Measurements from ENCODE around the gene KANSL2.
"Not testable (repeated sequence)": the region's sequence is repeated elsewhere in the genome, so short reads cannot be mapped to it uniquely, and the experiment has no call there.

Gene KANSL2

DNA sequence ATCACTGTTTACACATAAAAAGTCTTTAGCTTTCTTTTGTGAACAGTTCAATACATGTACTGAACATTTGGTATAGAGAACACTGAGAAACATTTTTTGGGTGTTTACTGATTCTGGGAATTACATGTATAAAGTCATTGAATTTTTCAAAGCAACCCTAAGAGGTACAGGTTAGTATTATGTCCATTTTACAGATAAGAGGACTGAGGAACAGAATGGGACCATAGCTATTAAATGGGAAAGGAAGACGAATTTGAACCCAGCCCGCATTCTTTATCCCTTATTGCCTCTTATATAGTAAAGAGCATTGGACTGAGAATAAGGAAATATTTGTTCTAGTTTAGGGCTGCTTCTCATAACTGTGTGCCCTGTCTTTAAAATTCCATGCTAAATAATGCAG, 889 bp upstream of the KANSL2 start:
- FAIRE-seq = no peak

GRCh38 chr12:48682533-48682905, 481 bp upstream of the KANSL2 start:
- not testable (repeated sequence) for FAIRE-seq

- FAIRE-seq = no peak
Measured at GRCh38 chr12:48681399-48681709, 684 bp downstream of the KANSL2 start.

DNA sequence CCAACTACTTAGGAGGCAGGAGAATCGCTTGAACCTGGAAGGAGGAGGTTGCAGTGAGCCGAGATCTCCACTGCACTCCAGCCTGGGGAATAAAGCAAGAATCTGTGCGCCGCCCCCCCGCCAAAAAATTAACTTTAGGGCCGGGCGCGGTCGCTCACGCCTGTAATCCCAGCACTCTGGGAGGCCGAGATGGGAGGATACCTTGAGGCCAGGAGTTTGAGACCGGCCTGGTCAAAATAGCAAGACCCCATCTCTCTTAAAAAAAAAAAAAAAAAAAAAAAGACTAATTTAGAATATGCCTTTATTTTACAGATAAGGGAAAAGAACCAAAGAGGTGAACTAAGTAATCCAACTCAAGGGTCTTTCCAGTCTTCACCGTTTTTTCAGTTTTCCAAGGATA, 1.2 kb downstream of the KANSL2 start:
- no peak for FAIRE-seq

DNA sequence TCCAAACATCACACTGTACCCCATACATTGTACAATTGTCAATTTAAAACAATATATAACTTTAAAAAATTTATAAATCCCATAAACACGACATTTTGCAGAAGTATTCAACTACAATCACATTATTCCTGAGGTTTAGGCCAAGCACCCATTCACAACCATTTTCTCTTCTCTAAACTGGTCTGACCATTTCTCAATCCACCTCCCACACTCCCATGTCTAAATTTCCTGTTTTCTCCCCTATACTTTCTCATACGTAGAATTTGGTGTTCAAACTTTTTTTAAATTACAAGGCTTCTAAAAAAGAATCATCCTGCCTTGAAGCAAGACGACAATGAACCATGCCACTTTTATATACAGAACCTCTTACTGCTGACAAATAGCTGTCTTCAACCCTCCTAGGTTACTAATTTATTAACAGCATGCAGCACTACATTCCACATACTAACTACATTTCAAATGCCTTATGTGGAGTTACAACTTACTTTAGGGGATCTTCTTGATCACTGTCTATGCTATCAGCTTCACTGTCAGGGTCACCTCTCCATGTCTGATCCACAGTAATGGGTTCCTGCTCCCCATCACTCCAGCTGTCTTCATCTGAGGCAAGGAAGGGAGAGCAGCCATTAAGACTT, 3.4 kb downstream of the KANSL2 start:
- FAIRE-seq = no peak

DNA sequence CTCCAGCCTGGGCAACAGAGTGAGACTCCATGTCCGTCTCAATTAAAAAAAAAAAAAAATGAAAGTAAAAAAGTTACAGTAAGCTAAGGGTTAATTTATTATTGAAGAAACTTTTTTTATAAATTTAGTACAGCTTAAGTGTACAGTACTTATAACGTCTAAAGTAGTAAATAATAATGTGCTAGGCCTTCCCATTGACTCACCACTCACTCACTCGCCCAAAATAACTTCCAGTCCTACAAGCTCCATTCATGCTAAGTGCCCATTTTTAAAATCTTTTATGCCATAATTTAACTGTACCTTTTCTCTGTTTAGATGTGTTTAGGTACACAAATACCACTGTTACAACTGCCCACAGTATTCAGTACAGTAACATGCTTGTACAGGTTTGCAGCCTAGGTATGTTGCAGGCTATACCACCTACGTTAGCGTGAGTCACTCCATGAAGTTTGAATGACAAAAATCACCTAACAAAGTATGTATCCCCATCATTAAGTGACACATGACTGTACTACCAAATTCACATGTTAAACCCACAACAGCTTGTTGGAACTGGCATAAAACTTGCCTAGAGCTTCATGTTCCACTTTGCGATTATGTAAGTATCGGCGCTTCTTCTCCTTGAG, 10.7 kb downstream of the KANSL2 start:
- FAIRE-seq = no peak

DNA sequence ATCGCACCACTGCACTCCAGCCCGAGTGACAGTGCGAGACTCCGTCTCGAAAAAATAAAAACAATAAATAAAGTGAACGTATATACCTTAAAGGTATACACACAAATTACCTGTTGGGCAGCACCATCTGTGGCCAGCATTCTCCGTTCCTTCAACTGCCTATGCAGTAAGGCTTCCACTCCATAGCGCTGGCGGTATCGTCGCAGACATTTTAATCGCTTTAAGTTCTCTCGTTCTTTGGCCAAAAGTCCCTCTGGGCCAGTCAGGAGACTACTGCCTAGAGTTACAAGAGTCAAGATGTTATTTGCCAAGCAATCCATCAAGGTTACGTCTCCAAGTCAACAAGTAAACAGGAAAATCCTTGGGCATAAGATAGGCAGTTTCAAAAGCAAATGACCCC, 13.0 kb downstream of the KANSL2 start:
- FAIRE-seq = no peak

DNA sequence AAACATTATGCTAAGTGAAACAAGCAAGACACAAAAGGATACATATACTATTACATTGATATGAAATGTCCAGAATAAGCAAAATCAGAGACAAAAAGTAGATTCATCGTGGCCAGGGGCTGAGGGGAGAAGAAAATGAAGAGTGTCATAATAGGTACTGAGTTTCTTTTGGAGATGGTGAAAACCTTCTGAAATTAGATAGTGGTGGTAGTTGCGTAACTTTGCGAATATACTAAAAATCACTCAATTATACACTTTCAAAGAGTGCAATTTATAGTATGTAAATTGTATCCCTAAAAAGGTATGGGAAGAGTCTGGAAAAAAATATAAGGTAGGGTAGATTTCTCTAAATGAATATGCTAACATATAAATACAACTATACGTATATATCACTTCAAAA, 22.2 kb downstream of the KANSL2 start:
- no peak for FAIRE-seq

- no peak for FAIRE-seq
Measured at GRCh38 chr12:48651681-48652080, 30.4 kb downstream of the KANSL2 start.

DNA sequence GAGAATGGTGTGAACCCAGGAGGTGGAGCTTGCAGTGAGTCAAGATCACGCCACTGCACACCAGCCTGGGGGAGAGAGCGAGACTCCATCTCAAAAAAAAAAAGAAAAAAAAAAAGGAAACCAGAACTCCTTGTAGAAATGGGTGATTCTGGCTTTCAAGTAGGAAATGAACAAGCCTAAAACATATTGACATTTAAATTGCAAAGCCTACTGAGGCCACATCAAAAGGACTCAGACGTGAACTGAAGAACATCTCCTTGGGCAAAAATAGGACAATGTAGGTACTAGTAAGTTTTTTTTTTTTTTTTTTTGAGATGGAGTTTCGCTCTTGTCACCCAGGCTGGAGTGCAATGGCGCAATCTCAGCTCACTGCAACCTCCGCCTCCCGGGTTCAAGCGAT, 36.7 kb downstream of the KANSL2 start:
- not testable (repeated sequence) for FAIRE-seq

GRCh38 chr12:48643011-48643410, 39.0 kb downstream of the KANSL2 start:
- FAIRE-seq = no peak

GRCh38 chr12:48641752-48642555, 40.1 kb downstream of the KANSL2 start:
- FAIRE-seq = not testable (repeated sequence)

GRCh38 chr12:48640854-48641253, 41.2 kb downstream of the KANSL2 start:
- FAIRE-seq = no peak

- no peak for FAIRE-seq
Measured at GRCh38 chr12:48640428-48640827, 41.6 kb downstream of the KANSL2 start.

- FAIRE-seq = no peak
Measured at GRCh38 chr12:48631071-48631470, 51.0 kb downstream of the KANSL2 start.

GRCh38 chr12:48630346-48630745, 51.7 kb downstream of the KANSL2 start:
- FAIRE-seq = no peak

GRCh38 chr12:48629541-48629940, 52.5 kb downstream of the KANSL2 start:
- FAIRE-seq = no peak

- FAIRE-seq = no peak
Measured at GRCh38 chr12:48627556-48627955, 54.5 kb downstream of the KANSL2 start.

- FAIRE-seq = not testable (repeated sequence)
Measured at GRCh38 chr12:48622997-48623396, 59.0 kb downstream of the KANSL2 start.

DNA sequence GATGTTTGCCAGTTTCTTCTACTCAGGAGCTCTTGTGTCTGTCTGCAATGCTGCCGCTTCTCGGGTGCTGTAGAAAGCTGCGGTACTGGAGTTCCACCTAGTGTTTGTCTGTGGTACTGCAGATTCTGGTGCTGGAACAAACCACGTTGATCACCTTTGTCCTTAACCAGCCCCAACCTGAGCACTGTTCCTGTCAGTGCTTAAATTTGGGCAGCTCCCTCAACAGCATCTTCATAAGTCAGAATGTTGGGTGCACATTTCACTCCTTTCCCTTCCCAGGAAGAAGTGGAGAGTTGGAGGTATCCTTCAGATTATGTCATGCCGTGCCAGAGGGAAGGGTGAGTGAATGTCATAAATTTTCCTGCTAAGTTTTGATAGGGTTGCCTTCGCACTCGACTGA, 63.5 kb downstream of the KANSL2 start:
- no peak for FAIRE-seq

- FAIRE-seq = no peak
Measured at GRCh38 chr12:48615681-48616080, 66.4 kb downstream of the KANSL2 start.

DNA sequence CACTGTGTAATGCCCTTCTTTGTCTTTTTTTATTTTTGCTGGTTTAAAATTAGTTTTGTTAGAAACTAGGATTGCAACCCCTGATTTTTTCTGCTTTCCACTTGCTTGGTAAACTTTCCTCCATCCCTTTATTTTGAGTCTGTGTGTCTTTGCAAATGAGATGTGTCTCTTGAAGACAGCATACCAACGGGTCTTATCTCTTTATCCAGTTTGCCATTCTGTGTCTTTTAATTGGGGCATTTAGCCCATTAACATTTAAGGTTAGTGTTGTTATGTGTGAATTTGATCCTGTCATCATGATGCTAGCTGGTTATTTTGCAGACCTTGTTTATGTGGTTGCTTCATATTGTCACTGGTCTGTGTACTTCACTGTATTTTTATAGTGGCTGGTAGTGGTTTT, 68.7 kb downstream of the KANSL2 start:
- FAIRE-seq = no peak
